ENCODE results near the gene NOX3.

NOX3 gene

GRCh38 chr6:155498370-155498769 lies 42.7 kb upstream of the NOX3 start:
- TF ChIP-seq, protein P1, sequence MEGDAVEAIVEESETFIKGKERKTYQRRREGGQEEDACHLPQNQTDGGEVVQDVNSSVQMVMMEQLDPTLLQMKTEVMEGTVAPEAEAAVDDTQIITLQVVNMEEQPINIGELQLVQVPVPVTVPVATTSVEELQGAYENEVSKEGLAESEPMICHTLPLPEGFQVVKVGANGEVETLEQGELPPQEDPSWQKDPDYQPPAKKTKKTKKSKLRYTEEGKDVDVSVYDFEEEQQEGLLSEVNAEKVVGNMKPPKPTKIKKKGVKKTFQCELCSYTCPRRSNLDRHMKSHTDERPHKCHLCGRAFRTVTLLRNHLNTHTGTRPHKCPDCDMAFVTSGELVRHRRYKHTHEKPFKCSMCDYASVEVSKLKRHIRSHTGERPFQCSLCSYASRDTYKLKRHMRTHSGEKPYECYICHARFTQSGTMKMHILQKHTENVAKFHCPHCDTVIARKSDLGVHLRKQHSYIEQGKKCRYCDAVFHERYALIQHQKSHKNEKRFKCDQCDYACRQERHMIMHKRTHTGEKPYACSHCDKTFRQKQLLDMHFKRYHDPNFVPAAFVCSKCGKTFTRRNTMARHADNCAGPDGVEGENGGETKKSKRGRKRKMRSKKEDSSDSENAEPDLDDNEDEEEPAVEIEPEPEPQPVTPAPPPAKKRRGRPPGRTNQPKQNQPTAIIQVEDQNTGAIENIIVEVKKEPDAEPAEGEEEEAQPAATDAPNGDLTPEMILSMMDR (conservative IDR thresholded peaks at IDR 0.05; ENCODE audit: low read depth, low read length) = no peak
- no peak overlapping the region for H3K9ac ChIP-seq
- no peaks in the 10 kb centered on the region for H3K36me3 ChIP-seq (ENCODE audit: insufficient read depth)
- H3K4me3 ChIP-seq (IDR thresholded peaks at IDR 0.05; ENCODE audit: insufficient read depth, low read depth, low read length) = no peak overlapping the region
- no peak overlapping the region for H3K4me2 ChIP-seq
- no peaks in the 10 kb centered on the region for H3K4me1 ChIP-seq (ENCODE audit: low read depth, poor library complexity, severe bottlenecking)
- H3K27ac ChIP-seq = no peak overlapping the region
- H2AFZ ChIP-seq (ENCODE audit: low read depth) = no peak overlapping the region
- no peaks in the 10 kb centered on the region for H3K27me3 ChIP-seq (ENCODE audit: insufficient read depth, low read depth)
- no peaks in the 10 kb centered on the region for H4K20me1 ChIP-seq (ENCODE audit: insufficient read depth)
- no peaks in the 10 kb centered on the region for H3K79me2 ChIP-seq (ENCODE audit: insufficient read depth, low read depth)

GRCh38 chr6:155497273-155497672 lies 41.6 kb upstream of the NOX3 start:
- Histone ChIP-seq H3K27ac (no peak overlapping the region), H3K4me2 (no peak overlapping the region), H3K9ac (no peak overlapping the region), H3K79me2 (ENCODE audit: insufficient read depth, low read depth) (no peaks in the 10 kb centered on the region), H2AFZ (ENCODE audit: low read depth) (no peak overlapping the region), H3K4me3 (IDR thresholded peaks at IDR 0.05; ENCODE audit: insufficient read depth, low read depth, low read length) (no peak overlapping the region), H4K20me1 (ENCODE audit: insufficient read depth) (no peaks in the 10 kb centered on the region), H3K4me1 (ENCODE audit: low read depth, poor library complexity, severe bottlenecking) (no peaks in the 10 kb centered on the region), H3K36me3 (ENCODE audit: insufficient read depth) (no peaks in the 10 kb centered on the region), H3K27me3 (ENCODE audit: insufficient read depth, low read depth) (no peaks in the 10 kb centered on the region)
- TF ChIP-seq, protein P1 (conservative IDR thresholded peaks at IDR 0.05; ENCODE audit: low read depth, low read length) = no peak

GRCh38 chr6:155495011-155495768 lies 39.6 kb upstream of the NOX3 start:
- Histone ChIP-seq H4K20me1 (ENCODE audit: insufficient read depth) (no peaks in the 10 kb centered on the region), H3K36me3 (ENCODE audit: insufficient read depth) (no peaks in the 10 kb centered on the region), H3K4me2 (no peak overlapping the region), H2AFZ (ENCODE audit: low read depth) (no peak overlapping the region), H3K27ac (no peak overlapping the region), H3K9ac (no peak overlapping the region), H3K4me3 (IDR thresholded peaks at IDR 0.05; ENCODE audit: insufficient read depth, low read depth, low read length) (no peak overlapping the region), H3K79me2 (ENCODE audit: insufficient read depth, low read depth) (no peaks in the 10 kb centered on the region), H3K4me1 (ENCODE audit: low read depth, poor library complexity, severe bottlenecking) (no peaks in the 10 kb centered on the region), H3K27me3 (ENCODE audit: insufficient read depth, low read depth) (no peaks in the 10 kb centered on the region)
- TF ChIP-seq, protein P1 (conservative IDR thresholded peaks at IDR 0.05; ENCODE audit: low read depth, low read length) = no peak

DNA sequence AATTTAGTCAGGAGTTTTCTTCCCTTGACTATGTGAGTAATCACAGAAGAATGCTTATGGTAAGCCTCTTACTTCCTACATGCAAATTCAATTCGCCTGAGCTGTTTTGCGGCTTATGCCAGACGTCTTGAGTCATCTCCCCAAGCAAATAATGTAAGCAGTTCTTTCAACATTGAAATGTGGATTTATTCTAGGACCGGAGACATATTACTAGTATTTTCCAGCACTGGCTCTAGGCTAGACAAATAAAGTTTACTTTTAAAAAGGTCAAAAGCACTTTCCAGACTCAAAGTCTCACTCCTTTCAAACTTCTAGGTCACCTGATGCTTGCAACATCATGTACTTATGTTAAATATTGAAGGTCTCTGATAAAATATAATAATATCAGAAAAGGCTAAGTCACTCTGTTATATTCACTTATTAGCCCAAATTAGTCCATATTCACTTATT lies 38.1 kb upstream of the NOX3 start:
- TF ChIP-seq, protein P1 (conservative IDR thresholded peaks at IDR 0.05; ENCODE audit: low read depth, low read length) = no peak
- H3K4me2 ChIP-seq = no peak overlapping the region
- H3K27ac ChIP-seq = no peak overlapping the region

More for the DNA sequence above, 38.1 kb upstream of the NOX3 start:
- Histone ChIP-seq H2AFZ (ENCODE audit: low read depth) (no peak overlapping the region), H3K4me3 (IDR thresholded peaks at IDR 0.05; ENCODE audit: insufficient read depth, low read depth, low read length) (no peak overlapping the region), H3K79me2 (ENCODE audit: insufficient read depth, low read depth) (no peaks in the 10 kb centered on the region), H3K27me3 (ENCODE audit: insufficient read depth, low read depth) (no peaks in the 10 kb centered on the region), H3K36me3 (ENCODE audit: insufficient read depth) (no peaks in the 10 kb centered on the region), H3K4me1 (ENCODE audit: low read depth, poor library complexity, severe bottlenecking) (no peaks in the 10 kb centered on the region), H4K20me1 (ENCODE audit: insufficient read depth) (no peaks in the 10 kb centered on the region), H3K9ac (no peak overlapping the region)
